HCT116 (cell line): ENCODE results near the gene RABEP1. TPM values are rescaled to one million over a fixed set of nuclear protein-coding genes. Genes with fewer than 3 reads are reported as not detected.

ENCODE experiments used
- ATAC-seq: fragments of 200-7000 bp; cut with Tn5 transposase; 2 replicates; pipeline ENCODE4 v1.9.1; 2020; ENCODE audit warnings: mild to moderate bottlenecking, moderate library complexity
- BruUV-seq: library from RNA; stranded (reverse); fragments of 400-500 nt; replicated peaks from 2 replicates; lab custom pipeline; 2021; lab: Mats Ljungman, UMichigan
- CTCF ChIA-PET: fragments of 300-600 bp; sonication (Branson Sonifier 250); formaldehyde crosslinking; loops from one replicate; lab custom pipeline; 2021; ENCODE audit warnings: antibody characterized with exemption; lab: Charles Lee
- POLR2A ChIA-PET: fragments of 300-600, 350-600 bp; sonication (Branson Sonifier 250); formaldehyde crosslinking; loops from one replicate; lab custom pipeline; 2021; ENCODE audit warnings: antibody characterized with exemption; lab: Charles Lee
- RAD21 ChIA-PET, 2 experiments: fragments of 300-600 bp; sonication (Branson Sonifier 250); formaldehyde crosslinking; loops; one replicate each; lab custom pipeline; 2023; ENCODE audit warnings: low total read pairs in 2 of 2; ENCODE audit not compliant: uncharacterized antibody in 2 of 2, unreplicated experiment in 2 of 2, low non-redundant PET in 1 of 2; lab: Charles Lee
- DNase-seq: peaks from one replicate; pipeline ENCODE4 v3.0.0-alpha.2; 2010; ENCODE audit warnings: low read depth, low spot score
- H2AFZ ChIP-seq: fragments of 200-600 bp; shearing (Covaris generic), sonication (generic); 2 replicates; pipeline ENCODE4 v1.6.1; 2017; ENCODE audit warnings: low read depth, mixed run types, mixed read lengths, antibody characterized with exemption, low read length; ENCODE audit not compliant: poor library complexity, severe bottlenecking
- H3K27ac ChIP-seq: 2 replicates; pipeline ENCODE4 v1.5.1; 2012; ENCODE audit warnings: low read depth, low read length
- H3K27me3 ChIP-seq: fragments of 200-600 bp; sonication (generic); 2 replicates; pipeline ENCODE4 v1.6.1; 2016; ENCODE audit warnings: mixed run types, low read length, mixed read lengths; ENCODE audit not compliant: insufficient read depth
- H3K36me3 ChIP-seq, 2 experiments: fragments of 200-500 bp in 1 of 2; fragments of 200-600 bp in 1 of 2; sonication (Bioruptor generic) in 1 of 2; sonication (generic) in 1 of 2; 2 replicates each; pipeline versions ENCODE4 v1.5.1 to v1.6.1; 2014 to 2016; ENCODE audit warnings: low read length in 2 of 2, inconsistent platforms in 1 of 2, mixed read lengths in 1 of 2, mixed run types in 1 of 2; ENCODE audit not compliant: insufficient read depth in 2 of 2, control insufficient read depth in 1 of 2
- H3K4me1 ChIP-seq, 2 experiments: fragments of 200-600 bp in 1 of 2; sonication (generic) in 1 of 2; 2 replicates each; pipeline versions ENCODE4 v1.5.1 to v1.6.1; 2012 to 2017; ENCODE audit warnings: low read length in 2 of 2, inconsistent platforms in 1 of 2, mild to moderate bottlenecking in 1 of 2, mixed read lengths in 1 of 2, mixed run types in 1 of 2, moderate library complexity in 1 of 2; ENCODE audit not compliant: insufficient read depth in 2 of 2, control insufficient read depth in 1 of 2
- H3K4me2 ChIP-seq: fragments of 200-600 bp; sonication (generic); 2 replicates; pipeline ENCODE4 v1.6.1; 2017; ENCODE audit warnings: mixed run types, low read length, mixed read lengths
- H3K4me3 ChIP-seq, 2 experiments: fragments of 200-600 bp in 1 of 2; sonication (generic) in 1 of 2; replicated peaks in 1 of 2; 2 replicates each; pipeline ENCODE4 v1.5.1; 2011 to 2016; ENCODE audit warnings: low read length in 2 of 2, control low read depth in 1 of 2, low read depth in 1 of 2, mild to moderate bottlenecking in 1 of 2, mixed read lengths in 1 of 2, mixed run types in 1 of 2
- H3K79me2 ChIP-seq: fragments of 200-600 bp; sonication (generic); 2 replicates; pipeline ENCODE4 v1.6.1; 2017; ENCODE audit warnings: mild to moderate bottlenecking, mixed run types, low read length, moderate library complexity, mixed read lengths; ENCODE audit not compliant: insufficient read depth
- H3K9ac ChIP-seq: fragments of 200-600 bp; sonication (generic); 2 replicates; pipeline ENCODE4 v1.6.1; 2016; ENCODE audit warnings: low read length, mixed read lengths
- H3K9me2 ChIP-seq: fragments of 200-600 bp; sonication (generic), shearing (Covaris generic); 2 replicates; pipeline ENCODE4 v1.6.1; 2017; ENCODE audit warnings: mixed run types, mild to moderate bottlenecking, moderate library complexity; ENCODE audit not compliant: insufficient read depth
- H3K9me3 ChIP-seq, 2 experiments: fragments of 200-500 bp in 1 of 2; fragments of 200-600 bp in 1 of 2; sonication (Bioruptor generic) in 1 of 2; sonication (generic) in 1 of 2; 2 replicates each; pipeline ENCODE4 v1.6.1; 2014 to 2017; ENCODE audit warnings: low read length in 2 of 2, mixed read lengths in 2 of 2, inconsistent platforms in 1 of 2, low read depth in 1 of 2, mild to moderate bottlenecking in 1 of 2, mixed run types in 1 of 2, moderate library complexity in 1 of 2; ENCODE audit not compliant: control insufficient read depth in 1 of 2, insufficient read depth in 1 of 2
- H4K20me1 ChIP-seq: fragments of 200-600 bp; sonication (generic), shearing (Covaris generic); 2 replicates; pipeline ENCODE4 v1.6.1; 2017; ENCODE audit warnings: mixed run types, mild to moderate bottlenecking, moderate library complexity; ENCODE audit not compliant: insufficient read depth
- REST ChIP-seq: IDR thresholded peaks from 2 replicates; pipeline ENCODE4 v1.6.1; 2012; ENCODE audit warnings: low read depth
- YY1 ChIP-seq: IDR thresholded peaks from 2 replicates; pipeline ENCODE4 v1.6.1; 2011; ENCODE audit warnings: low read length, low read depth, moderate library complexity, mild to moderate bottlenecking; ENCODE audit not compliant: insufficient replicate concordance; ENCODE audit errors: extremely low read depth
- intact Hi-C: fragments of 100-400 bp; cut with micrococcal nuclease; formaldehyde crosslinking; loops from 2 replicates; pipeline ENCODE4 v1.10.0; 2022
- total RNA-seq: library from RNA; stranded (reverse); gene quantifications from one replicate; pipeline ENCODE4 v1.2.1, GENCODE V29; 2021; ENCODE audit not compliant: unreplicated experiment

RABEP1 gene
- total RNA-seq, 1 experiment from 2014 or later, result 38.5 TPM

- Histone ChIP-seq H3K9me2 (no peaks in the 10 kb centered on the region), H2AFZ (no peak overlapping the region), H3K27ac (no peak overlapping the region), H3K4me2 (no peak overlapping the region), H3K4me1 (no peaks in the 10 kb centered on the region), H3K4me3 (no peak overlapping the region), H3K9me3 (no peaks in the 10 kb centered on the region), H3K27me3 (no peaks in the 10 kb centered on the region), H3K79me2 (0 out of 2 replicates have a peak, but pooled peaks cover 4% of the 10 kb centered on the region), H3K9ac (no peak overlapping the region), H3K36me3 (peaks cover 13 to 26% of the 10 kb centered on the region in 2 experiments; a peak in 3 of 4 replicates), H4K20me1 (no peaks in the 10 kb centered on the region)
- ChIA-PET CTCF (no interaction called here), RAD21 (no interaction called here), POLR2A (no interaction called here)
- ATAC-seq (no peak), DNase-seq (no peak)
- intact Hi-C loops, result no loop called here
- BruUV-seq, result no TSS peak
- TF ChIP-seq YY1, result no peak
Observed at GRCh38 chr17:5365831-5366230, 83.7 kb downstream of the RABEP1 start.

GRCh38 chr17:5370411-5370810, 88.3 kb downstream of the RABEP1 start:
- Histone ChIP-seq H4K20me1 (no peaks in the 10 kb centered on the region), H2AFZ (no peak overlapping the region), H3K4me3 (no peak overlapping the region), H3K9ac (no peak overlapping the region), H3K4me2 (no peak overlapping the region), H3K4me1 (no peaks in the 10 kb centered on the region), H3K36me3 (peaks cover 16 to 18% of the 10 kb centered on the region in 2 experiments), H3K27me3 (no peaks in the 10 kb centered on the region), H3K27ac (no peak overlapping the region), H3K79me2 (0 out of 2 replicates have a peak, but pooled peaks cover 2% of the 10 kb centered on the region), H3K9me2 (no peaks in the 10 kb centered on the region), H3K9me3 (no peaks in the 10 kb centered on the region)
- intact Hi-C loops, result no loop called here
- ATAC-seq (no peak), DNase-seq (no peak)
- ChIA-PET RAD21 (no interaction called here), CTCF (no interaction called here), POLR2A (no interaction called here)
- no TSS peak for BruUV-seq
- no peak for TF ChIP-seq REST
